MCF 10A (cell line): ENCODE results near the gene CRHR1. TPM values are rescaled to one million over a fixed set of nuclear protein-coding genes. Genes with fewer than 3 reads are reported as not detected.

Experiments
- BruUV-seq: library from RNA; stranded (reverse); fragments of 400-500 nt; replicated peaks from 2 replicates; lab custom pipeline; 2021; lab: Mats Ljungman, UMichigan
- CTCF ChIA-PET: fragments of 300-600 bp; sonication (Branson Sonifier 250); formaldehyde crosslinking; extraction: SDS; loops from one replicate; lab custom pipeline; 2021; ENCODE audit warnings: antibody characterized with exemption, inconsistent platforms; lab: Yijun Ruan, JAX
- POLR2A ChIA-PET: fragments of 300-600, 350-650 bp; sonication (Branson Sonifier 250); formaldehyde crosslinking; extraction: SDS; loops from one replicate; lab custom pipeline; 2020; ENCODE audit warnings: antibody characterized with exemption, inconsistent platforms; lab: Yijun Ruan, JAX
- DNase-seq: peaks from one replicate; pipeline ENCODE4 v3.0.0-alpha.2; 2018; ENCODE audit not compliant: unreplicated experiment
- H3K27ac Mint-ChIP-seq: one replicate; pipeline ENCODE4 v1.8.0; 2022; ENCODE audit warnings: mild to moderate bottlenecking, low read depth, mixed read lengths; ENCODE audit not compliant: unreplicated experiment
- H3K27me3 Mint-ChIP-seq: one replicate; pipeline ENCODE4 v1.8.0; 2022; ENCODE audit warnings: mixed read lengths; ENCODE audit not compliant: insufficient read depth, unreplicated experiment
- H3K36me3 Mint-ChIP-seq: one replicate; pipeline ENCODE4 v1.8.0; 2022; ENCODE audit warnings: mild to moderate bottlenecking, moderate library complexity, mixed read lengths; ENCODE audit not compliant: insufficient read depth, unreplicated experiment
- H3K4me1 Mint-ChIP-seq: one replicate; pipeline ENCODE4 v1.8.0; 2022; ENCODE audit warnings: mixed read lengths; ENCODE audit not compliant: insufficient read depth, unreplicated experiment
- H3K4me3 Mint-ChIP-seq: one replicate; pipeline ENCODE4 v1.8.0; 2022; ENCODE audit warnings: mild to moderate bottlenecking, moderate library complexity, mixed read lengths; ENCODE audit not compliant: unreplicated experiment
- H3K9me3 Mint-ChIP-seq: one replicate; pipeline ENCODE4 v1.8.0; 2022; ENCODE audit warnings: mixed read lengths; ENCODE audit not compliant: unreplicated experiment
- intact Hi-C: fragments of 100-400 bp; cut with micrococcal nuclease; formaldehyde crosslinking; loops from 2 replicates; pipeline ENCODE4 v1.14.1; 2022
- total RNA-seq: library from RNA; stranded (reverse); gene quantifications from 2 replicates; pipeline ENCODE4 v1.2.3, GENCODE V29; 2022
- TF ChIP-seq, protein P1 (sequence below): fragments of 200-600 bp; IDR thresholded peaks from one replicate; pipeline ENCODE4 v1.8.0; 2022; ENCODE audit warnings: antibody characterized with exemption, mild to moderate bottlenecking; ENCODE audit not compliant: unreplicated experiment

The CRHR1 gene
- total RNA-seq, 1 experiment from 2014 or later, result not detected

DNA sequence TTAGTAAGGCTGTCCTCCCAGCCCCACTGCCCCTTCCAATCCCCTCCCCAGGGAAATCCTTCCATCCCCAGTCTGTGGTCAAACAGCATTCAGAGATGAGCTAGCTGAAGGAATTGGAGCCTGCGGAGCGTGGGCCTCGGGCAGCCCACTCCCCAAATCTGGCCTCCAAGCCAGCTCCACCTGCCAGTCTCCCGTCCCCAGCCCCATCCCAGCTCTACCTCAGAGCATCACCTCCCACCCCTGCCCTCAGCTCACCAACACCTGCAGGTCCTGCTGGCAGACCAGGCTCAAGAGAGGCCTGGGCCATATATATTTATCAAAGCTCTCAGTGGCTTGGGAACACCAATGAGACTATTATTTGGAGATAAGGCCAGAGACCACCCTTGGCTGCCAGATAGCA, 55.3 kb downstream of the CRHR1 start:
- Mint-ChIP-seq H3K4me1 (peaks cover 8% of the 10 kb centered on the region), H3K27me3 (peaks cover 14% of the 10 kb centered on the region), H3K36me3 (no peaks in the 10 kb centered on the region), H3K9me3 (no peaks in the 10 kb centered on the region), H3K27ac (no peak overlapping the region), H3K4me3 (no peak overlapping the region)
- TF ChIP-seq, protein P1, sequence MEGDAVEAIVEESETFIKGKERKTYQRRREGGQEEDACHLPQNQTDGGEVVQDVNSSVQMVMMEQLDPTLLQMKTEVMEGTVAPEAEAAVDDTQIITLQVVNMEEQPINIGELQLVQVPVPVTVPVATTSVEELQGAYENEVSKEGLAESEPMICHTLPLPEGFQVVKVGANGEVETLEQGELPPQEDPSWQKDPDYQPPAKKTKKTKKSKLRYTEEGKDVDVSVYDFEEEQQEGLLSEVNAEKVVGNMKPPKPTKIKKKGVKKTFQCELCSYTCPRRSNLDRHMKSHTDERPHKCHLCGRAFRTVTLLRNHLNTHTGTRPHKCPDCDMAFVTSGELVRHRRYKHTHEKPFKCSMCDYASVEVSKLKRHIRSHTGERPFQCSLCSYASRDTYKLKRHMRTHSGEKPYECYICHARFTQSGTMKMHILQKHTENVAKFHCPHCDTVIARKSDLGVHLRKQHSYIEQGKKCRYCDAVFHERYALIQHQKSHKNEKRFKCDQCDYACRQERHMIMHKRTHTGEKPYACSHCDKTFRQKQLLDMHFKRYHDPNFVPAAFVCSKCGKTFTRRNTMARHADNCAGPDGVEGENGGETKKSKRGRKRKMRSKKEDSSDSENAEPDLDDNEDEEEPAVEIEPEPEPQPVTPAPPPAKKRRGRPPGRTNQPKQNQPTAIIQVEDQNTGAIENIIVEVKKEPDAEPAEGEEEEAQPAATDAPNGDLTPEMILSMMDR, result no peak
- no peak for DNase-seq
- ChIA-PET POLR2A (no interaction called here), CTCF (interaction anchor here (0.8 to 2.5 kb wide), 5 partner anchors 13 to 202 kb away, joined by 3 to 14 read pairs (median 4); no protein-coding TSS in a partner anchor)
- BruUV-seq, result no TSS peak
- intact Hi-C loops, result no loop called here

DNA sequence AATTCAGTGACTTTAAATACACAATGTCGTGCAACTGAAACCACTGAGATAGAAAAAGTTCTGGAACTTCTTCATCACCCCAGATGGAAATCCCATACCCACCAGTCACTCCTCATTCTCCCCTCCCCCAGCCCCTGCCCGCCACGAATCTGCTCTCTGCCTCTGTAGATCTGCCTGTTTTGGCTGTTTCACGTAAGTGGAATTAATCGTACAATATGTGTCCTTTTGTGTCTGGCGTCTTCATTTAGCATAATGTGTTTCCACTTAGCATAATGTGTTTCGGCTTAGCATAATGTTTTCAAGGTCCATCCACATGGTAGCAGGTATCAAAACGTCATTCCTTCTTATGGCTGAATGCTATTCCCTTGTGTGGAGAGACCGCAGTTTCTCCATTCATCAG, 57.1 kb downstream of the CRHR1 start:
- POLR2A ChIA-PET, result no interaction called here
- BruUV-seq, result no TSS peak
- peaks cover 8% of the 10 kb centered on the region for H3K4me1 Mint-ChIP-seq
- H3K36me3 Mint-ChIP-seq, result no peaks in the 10 kb centered on the region
- TF ChIP-seq, protein P1, result no peak
- CTCF ChIA-PET, result interaction anchor here (0.6 to 2.9 kb wide), 3 partner anchors 9 to 253 kb away, joined by 3 to 7 read pairs (median 5); no protein-coding TSS in a partner anchor
- DNase-seq, result no peak
- no peak overlapping the region for H3K27ac Mint-ChIP-seq
- intact Hi-C loops, result no loop called here
- H3K9me3 Mint-ChIP-seq, result no peaks in the 10 kb centered on the region
- peaks cover 6% of the 10 kb centered on the region for H3K27me3 Mint-ChIP-seq
- no peak overlapping the region for H3K4me3 Mint-ChIP-seq

DNA sequence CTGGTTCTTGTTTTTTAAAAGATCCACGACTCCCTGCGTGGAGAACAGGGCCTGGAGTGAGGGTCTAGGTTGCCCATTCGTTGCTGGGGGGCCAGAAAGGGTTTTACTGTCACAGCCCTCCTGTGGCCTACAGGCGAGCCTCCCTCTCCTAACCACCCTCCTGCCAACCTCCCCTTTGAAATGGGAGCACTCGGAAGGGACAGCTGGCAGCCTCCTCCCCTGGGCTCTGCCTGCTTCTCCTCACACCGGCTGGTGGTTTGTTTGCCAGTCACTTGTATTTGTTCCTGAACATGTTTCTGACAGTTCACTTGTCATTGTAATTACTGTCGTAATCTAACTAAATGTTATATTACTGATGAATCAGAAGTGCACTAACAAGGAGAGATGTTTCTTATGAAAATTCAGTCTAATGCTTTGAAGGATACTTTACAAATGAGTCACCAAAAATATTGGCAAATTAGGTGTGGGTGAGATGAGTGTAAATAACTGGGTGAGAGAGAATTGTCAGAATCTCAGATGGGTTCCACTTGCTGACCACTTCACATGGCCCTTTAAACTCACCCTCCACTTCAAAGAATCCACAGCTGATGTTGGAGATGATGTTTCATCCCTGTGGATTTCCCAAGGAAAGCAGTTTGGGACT, 57.9 kb downstream of the CRHR1 start:
- DNase-seq, result peak; percentile 11
- TF ChIP-seq, protein P1, result no peak
- ChIA-PET CTCF (interaction anchor here (0.6 to 2.9 kb wide), 5 partner anchors 10 to 254 kb away, joined by 3 to 7 read pairs (median 5); no protein-coding TSS in a partner anchor), POLR2A (interaction anchor here (0.6 to 0.7 kb wide), 2 partner anchors 196 to 447 kb away, joined by 3 read pairs; no protein-coding TSS in a partner anchor)
- Mint-ChIP-seq H3K27ac (no peak overlapping the region), H3K4me3 (no peak overlapping the region), H3K9me3 (no peaks in the 10 kb centered on the region), H3K36me3 (no peaks in the 10 kb centered on the region), H3K4me1 (peaks cover 8% of the 10 kb centered on the region), H3K27me3 (no peaks in the 10 kb centered on the region)
- no TSS peak for BruUV-seq
- intact Hi-C loops, result no loop called here

DNA sequence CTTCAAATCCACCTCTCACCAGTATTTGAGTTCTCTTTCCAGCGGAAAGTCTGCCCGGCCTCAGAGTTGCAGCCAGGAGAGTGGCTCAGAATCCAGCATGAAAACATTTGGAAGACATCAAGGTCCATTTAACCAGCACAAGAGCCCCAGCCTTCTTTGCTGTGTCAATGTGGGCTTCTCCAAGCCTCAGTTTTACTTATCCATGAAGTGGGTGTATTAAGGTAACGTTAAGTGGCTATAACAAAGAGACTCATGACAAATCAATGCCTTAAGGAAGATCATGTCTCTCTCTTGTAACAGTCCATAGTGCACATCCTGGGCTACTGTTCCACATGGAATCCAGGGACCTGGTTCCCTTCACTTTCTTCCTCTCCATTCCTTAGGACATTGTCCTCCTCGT, 59.6 kb downstream of the CRHR1 start:
- Mint-ChIP-seq H3K4me1 (peaks cover 8% of the 10 kb centered on the region), H3K9me3 (no peaks in the 10 kb centered on the region), H3K27me3 (no peaks in the 10 kb centered on the region), H3K4me3 (no peak overlapping the region), H3K36me3 (no peaks in the 10 kb centered on the region), H3K27ac (no peak overlapping the region)
- intact Hi-C loops, result no loop called here
- POLR2A ChIA-PET, result no interaction called here
- DNase-seq, result no peak
- TF ChIP-seq, protein P1, result no peak
- BruUV-seq, result no TSS peak
- CTCF ChIA-PET, result interaction anchor here (2.0 kb wide), 1 partner anchor 8 kb away, joined by 5 read pairs; no protein-coding TSS in a partner anchor
